ENCODE data around the gene GCNT2. TPM values are rescaled to one million over a fixed set of nuclear protein-coding genes. Genes with fewer than 3 reads are reported as not detected.
"Not testable (repeated sequence)": the region's sequence is repeated elsewhere in the genome, so short reads cannot be mapped to it uniquely, and the experiment has no call there.

The GCNT2 gene
- total RNA-seq, 6 experiments from 2014 or later = 6.6 to 10.5 (median 9.3) TPM

DNA sequence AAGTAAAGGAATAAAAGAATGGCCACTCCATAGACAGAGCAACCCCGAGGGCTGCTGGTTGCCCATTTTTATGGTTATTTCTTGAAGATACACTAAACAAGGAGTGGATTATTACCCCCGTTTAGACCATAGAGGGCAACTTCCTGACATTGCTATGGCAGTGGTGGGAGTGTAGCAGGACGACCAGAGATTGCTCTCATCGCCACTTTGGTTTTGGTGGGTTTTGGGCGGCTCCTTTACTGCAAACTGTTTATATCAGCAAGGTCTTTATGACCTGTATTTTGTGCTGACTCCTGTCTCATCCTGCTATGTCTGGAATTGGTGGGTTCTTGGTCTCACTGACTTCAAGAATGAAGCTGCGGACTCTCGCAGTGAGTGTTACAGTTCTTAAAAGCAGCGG, 94.5 kb downstream of the GCNT2 start:
- H3K36me3 ChIP-seq = no peaks in the 10 kb centered on the region
- peaks cover 0 to 4% (median 0%) of the 10 kb centered on the region in 4 donors for H3K4me1 ChIP-seq
- no peak for ATAC-seq
- H3K27ac ChIP-seq = no peak overlapping the region
- 88% methylated on average over 7 of the region's 8 CpGs for WGBS (ENCODE audit: insufficient coverage, low coverage, low lambda C conversion rate, missing lambda C conversion rate)
- no peak overlapping the region for H3K4me3 ChIP-seq
- intact Hi-C loops (cut with DNase I) = no loop called here
- no peaks in the 10 kb centered on the region for H3K27me3 ChIP-seq
- no peak for DNase-seq
- H3K9me3 ChIP-seq = no peaks in the 10 kb centered on the region
- TF ChIP-seq CTCF (IDR thresholded peaks at IDR 0.05) (no peak), POLR2A (IDR thresholded peaks at IDR 0.05) (no peak)

DNA sequence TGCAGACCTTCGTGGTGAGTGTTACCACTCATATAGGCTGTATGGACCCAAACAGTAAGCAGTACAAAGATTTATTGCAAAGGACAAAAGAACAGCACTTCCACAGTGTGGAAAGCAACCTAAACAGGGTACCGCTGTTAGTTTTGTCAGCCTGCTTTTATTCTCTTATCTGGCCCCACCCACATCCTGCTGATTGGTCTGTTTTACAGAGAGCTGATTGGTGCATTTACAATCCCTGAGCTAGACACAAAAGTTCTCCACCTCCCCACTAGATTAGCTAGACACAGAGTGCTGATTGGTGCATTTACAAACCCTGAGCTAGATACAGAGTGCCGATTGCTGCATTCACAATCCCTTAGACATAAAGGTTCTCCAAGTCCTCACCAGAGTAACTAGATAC, 95.1 kb downstream of the GCNT2 start:
- DNase-seq; H3K27me3 ChIP-seq; ATAC-seq; H3K4me1 ChIP-seq; H3K27ac ChIP-seq; intact Hi-C loops (cut with DNase I); H3K4me3 ChIP-seq; H3K9me3 ChIP-seq; H3K36me3 ChIP-seq: not testable (repeated sequence)
- WGBS (ENCODE audit: insufficient coverage, low coverage, low lambda C conversion rate, missing lambda C conversion rate) = 76% methylated on average over 3 of the region's 3 CpGs

GRCh38 chr6:10617008-10617696, 96.0 kb downstream of the GCNT2 start:
- 100% methylated on average over 6 of the region's 42 CpGs for whole genome bisulfite sequencing (ENCODE audit: insufficient coverage, low coverage, low lambda C conversion rate, missing lambda C conversion rate)
- TF ChIP-seq POLR2A (IDR thresholded peaks at IDR 0.05) = no peak
- TF ChIP-seq CTCF (IDR thresholded peaks at IDR 0.05) = no peak
- intact Hi-C loops (cut with DNase I) = no loop called here
- H3K4me1 ChIP-seq = peaks cover 0 to 4% (median 0%) of the 10 kb centered on the region in 4 donors
- H3K4me3 ChIP-seq = no peak overlapping the region
- H3K27me3 ChIP-seq = no peaks in the 10 kb centered on the region
- ATAC-seq (no peak), DNase-seq (no peak)
- no peaks in the 10 kb centered on the region for H3K9me3 ChIP-seq
- no peaks in the 10 kb centered on the region for H3K36me3 ChIP-seq
- no peak overlapping the region for H3K27ac ChIP-seq

DNA sequence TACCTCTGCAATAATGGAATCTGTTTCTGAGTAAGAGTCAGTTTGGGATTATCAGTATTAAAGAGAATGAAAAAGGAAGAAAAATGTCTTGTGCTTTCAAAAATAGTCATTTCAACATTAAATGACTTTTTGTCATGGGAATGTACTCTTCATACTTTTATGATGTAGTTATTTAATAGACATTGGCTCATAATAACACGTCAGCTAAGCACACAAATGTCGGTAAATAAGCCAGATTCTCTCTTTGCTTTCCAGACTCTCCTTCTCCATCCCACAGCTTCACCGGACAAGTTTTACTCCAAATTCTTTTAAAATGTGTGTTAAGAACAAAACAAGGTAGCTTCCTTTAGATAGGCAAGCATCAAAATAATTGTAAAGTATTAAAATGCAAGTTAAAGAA, 97.3 kb downstream of the GCNT2 start:
- DNase-seq (no peak), ATAC-seq (no peak)
- no peak overlapping the region for H3K4me3 ChIP-seq
- H3K9me3 ChIP-seq = no peaks in the 10 kb centered on the region
- intact Hi-C loops (cut with DNase I) = no loop called here
- H3K4me1 ChIP-seq = no peaks in the 10 kb centered on the region
- TF ChIP-seq CTCF (IDR thresholded peaks at IDR 0.05) (no peak), POLR2A (IDR thresholded peaks at IDR 0.05) (no peak)
- H3K27ac ChIP-seq = no peak overlapping the region
- no peaks in the 10 kb centered on the region for H3K27me3 ChIP-seq
- 89% methylated on average over 3 of the region's 3 CpGs for WGBS (ENCODE audit: insufficient coverage, low coverage, low lambda C conversion rate, missing lambda C conversion rate)
- no peaks in the 10 kb centered on the region for H3K36me3 ChIP-seq

GRCh38 chr6:10621213-10621612, 100.1 kb downstream of the GCNT2 start:
- TF ChIP-seq POLR2A (IDR thresholded peaks at IDR 0.05) = no peak
- TF ChIP-seq CTCF (IDR thresholded peaks at IDR 0.05) = no peak
- 86% methylated on average over 2 of the region's 5 CpGs for WGBS (ENCODE audit: insufficient coverage, low coverage, low lambda C conversion rate, missing lambda C conversion rate)
- DNase-seq = no peak
- H3K4me3 ChIP-seq = no peak overlapping the region
- no peak for ATAC-seq
- peaks cover 0 to 2% (median 0%) of the 10 kb centered on the region in 4 donors for H3K36me3 ChIP-seq
- intact Hi-C loops (cut with DNase I) = no loop called here
- H3K9me3 ChIP-seq = no peaks in the 10 kb centered on the region
- H3K27ac ChIP-seq = no peak overlapping the region
- H3K4me1 ChIP-seq = no peaks in the 10 kb centered on the region
- H3K27me3 ChIP-seq = no peaks in the 10 kb centered on the region
